Mesodermal cell (in vitro differentiated cells): Measurements from ENCODE around the gene CCDC187.

Source experiments
- H3K27ac ChIP-seq: 2 replicates; pipeline ENCODE4 v1.7.0; 2013; ENCODE audit warnings: mild to moderate bottlenecking, low read depth, low read length, moderate library complexity; ENCODE audit not compliant: severe bottlenecking
- H3K36me3 ChIP-seq: 2 replicates; pipeline ENCODE4 v1.7.1; 2013; ENCODE audit warnings: mild to moderate bottlenecking, low read length, moderate library complexity; ENCODE audit not compliant: control insufficient read depth, insufficient read depth
- H3K4me1 ChIP-seq: one replicate; pipeline ENCODE4 v1.7.1; 2013; ENCODE audit warnings: mild to moderate bottlenecking, low read length; ENCODE audit not compliant: insufficient read depth, control insufficient read depth, poor library complexity, severe bottlenecking
- H3K4me3 ChIP-seq: 2 replicates; pipeline ENCODE4 v1.7.0; 2013; ENCODE audit warnings: low read length, control low read depth, mild to moderate bottlenecking; ENCODE audit not compliant: insufficient read depth, poor library complexity, severe bottlenecking; ENCODE audit errors: extremely low read depth
- H3K9me3 ChIP-seq: 2 replicates; pipeline ENCODE4 v1.7.1; 2013; ENCODE audit warnings: mild to moderate bottlenecking, low read length, moderate library complexity; ENCODE audit not compliant: control insufficient read depth
- WGBS, 2 experiments: methylation state at CpG; one replicate each; pipeline ENCODE4 v1.1.5; 2013; ENCODE audit warnings: missing lambda C conversion rate in 2 of 2; ENCODE audit not compliant: insufficient coverage in 2 of 2; 5-methylcytosine and 5-hydroxymethylcytosine counted together

CCDC187 gene

GRCh38 chr9:136200424-136200823 is 103.5 kb downstream of the CCDC187 start:
- H3K27ac ChIP-seq, result no peak overlapping the region
- no peak overlapping the region for H3K4me3 ChIP-seq
- 65 to 69% methylated on average over 12 to 17 of the region's 19 CpGs for WGBS, 2 experiments
- no peaks in the 10 kb centered on the region for H3K9me3 ChIP-seq
- no peaks in the 10 kb centered on the region for H3K36me3 ChIP-seq
- H3K4me1 ChIP-seq, result peaks cover 5% of the 10 kb centered on the region
